Limb (tissue), 2 donors: ENCODE data around the gene VPS41.

Source experiments
- DNase-seq, 2 donors: peaks; one replicate each; pipeline ENCODE4 v3.0.0-alpha.2; 2016; ENCODE audit errors: extremely low spot score in 2 of 2

Gene VPS41

GRCh38 chr7:38674513-38674912 lies 234.5 kb downstream of the VPS41 start:
- no peak for DNase-seq

DNA sequence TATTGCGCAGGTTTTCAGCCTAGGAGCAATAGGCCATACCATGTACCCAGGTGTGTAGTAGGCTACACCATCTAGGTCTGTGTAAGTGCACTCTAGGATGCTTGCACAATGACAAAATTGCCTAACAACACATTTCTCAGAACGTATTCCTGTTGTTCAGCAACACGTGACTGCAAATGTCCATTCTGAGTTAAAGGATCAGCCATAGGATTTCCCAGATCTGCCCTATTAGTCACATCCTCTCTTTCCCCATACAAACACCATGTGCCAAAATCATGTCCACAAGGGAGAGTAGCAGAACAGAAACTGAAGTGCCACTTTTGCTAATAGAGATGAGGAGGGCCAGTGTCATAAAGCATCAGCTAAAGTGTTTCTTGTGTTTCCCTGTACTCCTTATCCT lies 235.2 kb downstream of the VPS41 start:
- DNase-seq, result no peak
